Measurements from ENCODE around the gene NAMPT. TPM values are rescaled to one million over a fixed set of nuclear protein-coding genes. Genes with fewer than 3 reads are reported as not detected.
A peak's percentile ranks its signal among the peaks of the same experiment; 100 is the strongest.
"Not testable (repeated sequence)": the region's sequence is repeated elsewhere in the genome, so short reads cannot be mapped to it uniquely, and the experiment has no call there.

The NAMPT gene
- 19.5 TPM for polyA plus RNA-seq (ENCODE audit: insufficient read length)

DNA sequence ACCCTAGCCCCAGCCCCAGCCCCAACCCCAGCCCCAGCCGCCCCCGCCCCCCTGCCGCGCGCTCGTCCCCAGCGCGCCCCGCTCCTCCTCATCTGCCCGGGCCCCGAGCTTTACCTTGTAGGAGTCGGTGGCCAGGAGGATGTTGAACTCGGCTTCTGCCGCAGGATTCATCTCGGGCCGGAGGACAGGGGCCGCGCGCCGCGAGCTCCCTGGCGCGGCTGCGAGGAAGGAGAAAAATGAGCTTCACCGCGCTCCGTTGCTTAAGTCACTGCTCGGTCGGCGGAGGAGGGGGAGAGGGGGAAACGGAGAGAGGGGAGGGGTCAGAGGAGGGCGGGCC lies at the start of gene NAMPT:
Gene NAMPT, minus strand, starts transcription at position 270 of the 337 bp plus-strand sequence. Its CDS starts 99 bp downstream, at position 171.
- peak; percentile 84 for DNase-seq (ENCODE audit: low read depth)

DNA sequence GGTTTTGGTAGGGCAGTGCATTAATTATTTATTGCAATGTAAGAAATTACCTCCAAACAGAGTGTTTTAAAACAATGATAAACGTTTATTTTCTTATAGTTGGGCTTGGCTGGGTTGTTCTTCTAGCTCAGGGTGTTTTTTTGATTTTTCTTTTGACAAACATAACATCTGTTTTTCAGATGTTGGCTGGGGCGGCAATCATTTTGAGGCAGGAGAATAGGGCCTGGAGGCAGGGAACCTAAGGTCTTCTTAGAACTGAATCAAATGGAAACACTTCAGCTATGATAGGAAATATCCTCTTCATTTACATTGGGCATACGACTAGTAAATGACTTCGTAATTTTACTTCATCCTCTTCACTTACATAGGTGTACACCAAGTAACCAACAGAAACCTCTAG lies 47.4 kb upstream of the NAMPT start:
- DNase-seq (ENCODE audit: low read depth): no peak

DNA sequence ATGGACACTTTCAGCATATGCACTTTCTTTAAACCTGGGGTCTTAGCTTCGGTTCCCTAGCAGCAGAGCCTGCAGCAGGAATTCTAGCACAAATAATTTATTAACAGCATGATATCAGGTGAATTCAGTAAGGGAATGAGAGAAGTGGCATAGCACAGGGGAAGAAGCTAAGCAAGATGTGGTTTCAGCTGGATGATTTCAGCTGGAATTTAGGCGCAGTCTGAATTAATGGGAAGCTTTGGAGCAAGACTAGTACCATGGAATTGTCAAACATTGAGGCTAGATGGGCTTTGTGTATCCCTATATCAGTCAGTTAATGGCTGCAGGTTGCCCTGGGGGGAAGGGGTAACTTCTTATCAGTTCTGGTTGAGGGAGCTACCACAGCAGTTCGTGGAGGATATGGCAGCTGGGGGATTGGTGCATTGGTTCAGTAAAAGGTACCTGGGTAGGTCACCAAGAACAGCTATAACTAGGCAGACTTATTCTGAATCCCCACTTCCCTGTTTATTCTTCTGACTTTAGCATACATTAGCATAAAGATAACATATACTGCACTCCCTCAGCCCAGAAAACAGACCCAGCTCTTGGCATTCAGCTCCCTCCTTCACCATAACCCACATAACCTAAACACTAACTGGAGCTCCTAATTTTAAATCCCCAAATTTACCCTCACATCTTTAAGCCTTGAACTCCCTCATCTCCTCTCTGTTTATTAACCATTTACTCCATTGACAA lies 46.8 kb upstream of the NAMPT start:
- no peak for DNase-seq (ENCODE audit: low read depth)

DNA sequence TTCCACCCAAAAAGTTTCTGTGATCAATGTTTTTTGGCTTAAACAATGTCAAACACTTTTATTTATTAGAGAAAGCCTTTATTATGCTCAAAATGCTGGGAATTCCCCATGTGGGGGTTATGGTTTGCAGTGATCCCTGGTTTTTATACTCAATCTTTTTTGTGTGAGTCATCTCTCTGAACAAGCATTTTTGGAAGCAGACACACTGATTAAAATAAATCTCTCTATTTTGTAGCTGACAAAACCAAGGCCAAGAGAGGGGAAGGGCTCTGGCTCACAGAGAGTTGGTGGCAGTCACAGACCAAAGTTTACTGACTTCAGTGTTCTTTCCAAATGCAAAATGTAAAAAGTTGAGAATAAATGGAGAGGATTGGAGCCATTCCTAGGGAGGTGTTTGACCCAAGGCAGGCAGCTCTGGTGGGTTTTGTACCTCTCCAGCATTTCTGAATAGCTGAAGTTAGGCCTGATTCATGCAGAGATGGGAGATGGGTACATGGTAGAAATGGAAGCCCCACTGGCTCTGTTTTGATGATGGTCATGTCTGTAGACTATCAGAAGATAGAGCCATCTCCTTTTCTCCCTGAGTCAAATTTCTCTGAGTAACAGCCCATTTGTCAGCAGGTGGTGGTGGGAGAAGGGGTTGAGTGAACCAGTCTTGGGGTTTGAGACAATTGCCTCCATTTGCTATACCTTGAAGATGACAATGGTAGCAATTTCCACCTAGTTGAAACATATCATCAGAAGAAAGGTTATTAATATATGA lies 45.4 kb upstream of the NAMPT start:
- no peak for DNase-seq (ENCODE audit: low read depth)

DNA sequence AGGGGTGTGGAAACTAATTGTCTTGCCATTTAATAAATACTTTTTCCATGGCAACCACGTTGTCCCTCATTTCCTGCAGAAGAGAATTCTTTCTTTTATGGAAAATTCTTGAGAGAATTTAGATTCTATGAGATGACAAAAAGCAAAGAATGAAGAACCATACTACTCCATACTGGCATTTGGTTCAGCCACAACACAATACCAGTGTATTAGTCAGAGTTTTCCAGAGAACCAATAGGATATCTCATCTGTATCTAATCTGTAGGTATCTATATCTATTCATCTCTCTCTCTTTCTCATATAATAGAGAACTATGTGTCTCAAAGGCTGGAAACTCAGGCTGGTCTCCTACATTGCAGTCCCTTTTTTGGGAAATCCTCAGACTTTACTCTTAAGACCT lies 44.6 kb upstream of the NAMPT start:
- no peak for DNase-seq (ENCODE audit: low read depth)

DNA sequence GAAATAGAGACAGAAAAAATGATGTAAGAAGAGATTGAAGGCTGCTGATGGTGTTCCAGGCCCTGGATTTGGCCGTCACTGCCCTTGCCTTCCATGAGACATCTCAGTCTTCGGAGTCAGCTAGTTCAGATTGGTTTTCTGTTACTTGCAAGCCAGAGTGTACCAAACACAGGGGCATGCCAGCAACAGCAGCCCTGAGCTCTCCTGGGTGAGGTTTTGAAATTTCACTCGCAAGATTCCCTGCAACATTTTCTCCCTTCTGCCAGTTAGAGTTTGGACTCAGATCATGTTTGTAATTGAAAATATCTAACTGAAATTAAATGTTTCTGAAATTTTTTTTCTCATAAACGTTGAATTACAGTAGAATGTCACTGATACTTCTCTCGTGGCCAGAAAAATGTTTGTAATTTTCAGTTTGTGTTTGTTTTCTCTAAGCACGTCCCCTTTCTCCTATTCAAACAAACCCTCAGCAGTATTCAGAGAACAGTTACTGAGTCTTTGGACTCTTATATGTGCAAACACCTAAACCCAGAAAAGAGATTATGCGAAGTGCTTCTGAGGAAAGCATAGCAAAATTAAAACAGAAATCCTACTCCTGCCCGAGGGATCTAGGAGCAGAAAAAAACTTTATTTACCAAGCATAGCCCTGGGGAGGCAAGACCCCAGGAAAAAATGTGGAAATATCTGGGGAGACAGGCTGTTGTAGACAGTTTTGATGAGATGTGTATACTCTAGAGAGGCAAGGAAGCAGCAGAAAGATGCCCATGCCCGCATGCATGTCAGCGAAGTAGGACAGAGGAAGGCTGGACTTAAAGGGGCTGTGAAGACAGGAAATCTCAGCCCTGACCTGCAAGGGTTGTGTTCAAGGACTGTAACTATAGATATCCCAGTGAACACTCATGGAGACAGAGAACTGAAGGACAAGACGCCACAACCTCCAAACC lies 43.0 kb upstream of the NAMPT start:
- no peak for DNase-seq (ENCODE audit: low read depth)

DNA sequence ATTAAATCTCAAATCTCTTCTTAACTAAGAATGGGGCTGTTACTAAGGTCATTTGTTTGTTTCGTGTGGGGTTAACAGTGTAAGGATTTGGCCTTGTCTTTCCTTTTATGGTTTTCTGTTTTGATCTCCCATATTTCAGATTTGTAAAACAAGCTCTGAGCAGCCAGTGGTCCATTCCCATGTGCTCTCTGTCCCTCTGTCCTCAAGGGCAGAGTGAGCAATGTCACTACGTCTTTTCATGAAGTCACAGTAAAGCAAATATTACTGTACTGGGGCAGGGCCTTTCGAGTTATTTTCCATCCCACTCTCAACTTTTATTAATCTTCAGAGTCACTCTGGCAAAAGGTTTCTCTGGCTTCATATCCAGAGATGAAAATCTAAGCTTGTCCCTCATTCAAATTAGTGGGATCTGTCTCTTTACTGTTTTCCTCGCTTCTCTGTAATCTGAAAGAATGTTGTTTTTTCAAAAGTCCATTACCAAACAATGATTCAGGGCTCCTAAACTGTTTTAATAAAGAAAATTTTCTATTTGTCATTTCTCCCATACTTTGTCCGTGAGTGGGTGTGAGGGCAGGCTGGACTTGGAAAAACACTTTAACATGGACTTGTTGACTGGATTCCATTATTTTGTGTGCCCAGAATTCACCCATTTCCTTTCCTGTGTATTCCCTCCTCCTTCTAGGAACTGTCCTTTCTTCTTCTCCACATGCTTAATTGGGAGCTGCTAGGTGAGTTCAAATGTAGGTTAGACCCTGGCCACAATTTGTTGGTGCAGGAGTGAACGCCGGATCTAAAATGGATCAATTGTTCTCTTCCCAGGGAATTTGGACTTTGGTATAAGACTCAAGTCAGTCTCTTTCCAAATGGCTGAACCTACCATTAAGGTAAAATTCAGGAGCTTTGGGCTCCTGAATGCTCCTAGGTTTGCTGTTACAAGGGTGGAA lies 42.1 kb upstream of the NAMPT start:
- no peak for DNase-seq (ENCODE audit: low read depth)

DNA sequence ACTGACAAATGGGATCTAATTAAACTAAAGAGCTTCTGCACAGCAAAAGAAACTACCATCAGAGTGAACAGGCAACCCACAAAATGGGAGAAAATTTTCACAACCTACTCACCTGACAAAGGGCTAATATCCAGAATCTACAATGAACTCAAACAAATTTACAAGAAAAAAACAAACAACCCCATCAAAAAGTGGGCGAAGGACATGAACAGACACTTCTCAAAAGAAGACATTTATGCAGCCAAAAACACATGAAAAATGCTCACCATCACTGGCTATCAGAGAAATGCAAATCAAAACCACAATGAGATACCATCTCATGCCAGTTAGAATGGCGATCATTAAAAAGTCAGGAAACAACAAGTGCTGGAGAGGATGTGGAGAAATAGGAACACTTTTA lies 39.7 kb upstream of the NAMPT start:
- DNase-seq (ENCODE audit: low read depth): not testable (repeated sequence)

DNA sequence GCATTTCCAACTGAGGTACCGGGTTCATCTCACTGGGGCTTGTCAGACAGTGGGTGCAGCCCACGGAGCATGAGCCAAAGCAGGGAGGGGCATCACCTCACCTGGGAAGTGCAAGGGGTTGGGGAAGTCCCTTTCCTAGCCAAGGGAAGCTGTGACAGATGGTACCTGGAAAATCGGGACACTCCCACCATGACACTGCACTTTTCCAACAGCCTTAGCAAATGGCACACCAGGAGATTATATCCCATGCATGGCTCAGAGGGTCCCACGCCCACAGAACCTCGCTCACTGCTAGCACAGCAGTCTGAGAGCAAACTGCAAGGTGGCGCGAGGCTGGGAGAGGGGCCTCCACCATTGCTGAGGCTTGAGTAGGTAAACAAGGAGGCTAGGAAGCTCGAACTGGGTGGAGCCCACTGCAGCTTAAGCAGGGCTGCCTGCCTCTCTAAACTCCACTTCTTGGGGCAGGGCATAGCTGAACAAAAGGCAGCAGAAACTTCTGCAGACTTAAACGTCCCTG lies 35.5 kb upstream of the NAMPT start:
- DNase-seq (ENCODE audit: low read depth): not testable (repeated sequence)

DNA sequence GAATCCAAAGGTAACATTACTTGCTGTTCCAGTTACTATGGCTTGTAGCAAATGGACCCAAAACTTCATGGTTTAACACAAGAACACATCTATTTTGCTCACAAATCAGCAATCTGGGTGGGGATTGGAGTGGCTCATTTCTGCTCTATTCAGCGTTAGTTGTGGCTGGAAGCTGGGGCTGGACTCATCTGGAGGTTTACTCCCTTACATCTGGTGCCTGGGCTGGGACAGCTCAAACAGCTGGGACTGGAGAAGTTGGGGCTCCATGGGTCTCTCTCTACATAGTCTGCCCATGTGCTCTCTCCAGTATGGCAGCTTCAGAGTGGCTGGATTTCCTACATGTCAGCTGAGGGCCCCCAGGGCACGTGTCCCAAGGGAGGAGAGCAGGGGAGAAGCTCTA lies 33.7 kb upstream of the NAMPT start:
- DNase-seq (ENCODE audit: low read depth): no peak

DNA sequence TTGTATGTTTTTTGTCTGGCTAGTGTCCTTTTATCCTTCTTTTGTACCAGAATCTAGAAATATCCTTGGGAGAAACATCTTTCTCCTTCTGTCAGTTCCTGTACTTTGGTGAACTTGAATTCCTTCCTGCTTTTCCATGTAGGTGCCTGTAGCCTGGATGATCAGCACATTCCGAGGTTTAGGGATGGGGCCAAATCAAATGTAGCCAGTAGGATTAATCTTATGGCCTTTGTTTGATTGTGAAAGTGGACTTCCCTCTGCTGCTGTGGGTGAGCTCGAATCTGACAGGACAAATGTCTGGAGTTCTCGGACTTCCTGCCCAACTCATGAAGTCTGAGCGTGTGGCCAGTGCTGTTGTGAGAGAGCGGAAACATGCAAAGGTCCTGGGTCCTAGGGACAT lies 33.2 kb upstream of the NAMPT start:
- no peak for DNase-seq (ENCODE audit: low read depth)

DNA sequence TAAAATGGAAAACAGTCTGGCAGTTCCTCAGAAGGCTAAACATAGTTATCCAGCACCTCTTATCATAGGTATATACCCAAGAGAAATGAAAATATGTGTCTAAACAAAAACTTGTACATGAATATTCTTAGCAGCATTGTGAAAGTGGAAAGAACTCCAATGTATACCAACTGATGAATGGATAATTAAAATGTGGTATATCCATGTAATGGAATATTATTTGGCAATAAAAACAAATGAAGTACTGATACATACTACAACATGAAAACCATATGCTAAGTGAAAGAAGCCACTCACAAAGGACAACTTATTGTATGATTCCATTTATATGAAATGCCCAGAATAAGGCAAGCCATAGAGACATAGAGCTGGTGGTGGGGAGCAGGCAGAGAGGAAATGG lies 32.2 kb upstream of the NAMPT start:
- DNase-seq (ENCODE audit: low read depth): no peak

DNA sequence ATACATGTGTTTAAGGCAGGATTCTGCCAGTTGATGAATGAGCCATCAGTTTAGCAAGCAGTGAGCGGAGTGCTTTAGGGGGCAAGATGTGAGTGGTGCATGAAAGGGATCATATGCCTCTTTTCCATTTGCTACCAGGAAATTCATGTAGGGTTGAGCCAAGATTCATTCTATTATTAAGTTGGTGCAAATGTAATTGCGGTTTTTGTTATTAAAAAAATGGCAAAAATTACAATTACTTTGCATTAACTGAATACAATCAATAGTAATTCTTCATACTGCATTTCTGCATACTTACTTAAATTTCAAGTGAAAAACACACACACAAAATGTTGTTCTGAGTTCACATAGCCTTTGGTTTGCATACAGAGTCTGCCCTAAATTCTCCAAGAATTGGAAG lies 30.1 kb upstream of the NAMPT start:
- no peak for DNase-seq (ENCODE audit: low read depth)

DNA sequence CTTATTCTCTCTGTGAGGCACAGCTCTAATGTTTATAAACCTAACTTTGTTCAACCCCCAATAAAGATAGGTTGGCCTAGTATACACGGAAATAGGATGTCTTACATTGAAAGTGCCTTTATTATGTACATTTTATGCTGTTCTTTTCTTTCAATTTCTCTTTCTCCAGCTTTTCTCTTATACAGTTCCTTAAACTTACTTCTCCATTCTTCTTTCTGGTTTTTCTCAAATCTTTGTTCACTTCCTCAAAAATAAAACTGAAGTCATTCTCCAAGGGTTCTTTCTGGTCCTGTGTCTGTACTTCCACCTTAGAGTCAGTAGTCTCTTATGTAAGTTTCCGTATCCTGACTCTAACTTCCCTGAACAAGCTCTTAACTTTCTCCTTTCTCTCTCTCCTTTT lies 29.2 kb upstream of the NAMPT start:
- no peak for DNase-seq (ENCODE audit: low read depth)

DNA sequence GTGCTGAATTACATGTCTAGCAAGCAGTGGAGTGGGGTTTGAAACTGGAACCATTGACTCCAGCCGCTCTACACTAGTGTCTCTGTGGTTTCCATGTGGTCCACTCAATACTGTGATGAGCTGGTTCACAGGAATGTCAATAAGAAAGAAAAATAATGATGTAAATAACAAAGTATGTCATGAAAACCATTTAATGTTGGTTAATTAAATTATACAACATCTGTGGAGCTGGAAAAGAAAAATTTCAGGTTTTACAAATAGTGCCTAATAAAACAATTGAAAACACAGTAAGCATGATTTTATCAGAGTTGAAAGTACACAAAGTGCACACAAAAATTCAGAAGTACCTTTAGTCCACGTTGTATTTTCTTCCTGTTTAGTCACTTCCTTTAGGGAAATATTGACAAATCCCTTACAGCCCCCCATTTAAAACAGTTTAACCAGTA lies 28.7 kb upstream of the NAMPT start:
- DNase-seq (ENCODE audit: low read depth): no peak

DNA sequence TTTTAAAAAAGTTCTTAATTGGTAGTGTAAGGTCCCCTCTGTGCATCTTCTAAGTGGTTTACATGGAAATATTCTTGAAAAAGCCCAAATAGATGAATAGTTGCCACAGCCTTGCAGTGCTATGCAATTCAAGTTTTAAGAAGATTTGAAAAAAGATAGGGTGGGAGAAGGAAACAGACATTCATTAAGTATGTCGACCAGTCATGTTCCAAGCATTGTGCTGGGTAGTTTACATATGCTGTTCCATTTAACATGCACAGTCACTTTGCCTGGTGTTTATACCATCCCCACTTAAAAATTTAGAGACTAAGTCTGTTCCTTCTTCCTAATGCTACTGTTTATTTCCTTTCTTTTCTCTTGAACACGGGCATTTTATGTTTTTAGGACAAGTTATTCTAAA lies 28.1 kb upstream of the NAMPT start:
- no peak for DNase-seq (ENCODE audit: low read depth)

DNA sequence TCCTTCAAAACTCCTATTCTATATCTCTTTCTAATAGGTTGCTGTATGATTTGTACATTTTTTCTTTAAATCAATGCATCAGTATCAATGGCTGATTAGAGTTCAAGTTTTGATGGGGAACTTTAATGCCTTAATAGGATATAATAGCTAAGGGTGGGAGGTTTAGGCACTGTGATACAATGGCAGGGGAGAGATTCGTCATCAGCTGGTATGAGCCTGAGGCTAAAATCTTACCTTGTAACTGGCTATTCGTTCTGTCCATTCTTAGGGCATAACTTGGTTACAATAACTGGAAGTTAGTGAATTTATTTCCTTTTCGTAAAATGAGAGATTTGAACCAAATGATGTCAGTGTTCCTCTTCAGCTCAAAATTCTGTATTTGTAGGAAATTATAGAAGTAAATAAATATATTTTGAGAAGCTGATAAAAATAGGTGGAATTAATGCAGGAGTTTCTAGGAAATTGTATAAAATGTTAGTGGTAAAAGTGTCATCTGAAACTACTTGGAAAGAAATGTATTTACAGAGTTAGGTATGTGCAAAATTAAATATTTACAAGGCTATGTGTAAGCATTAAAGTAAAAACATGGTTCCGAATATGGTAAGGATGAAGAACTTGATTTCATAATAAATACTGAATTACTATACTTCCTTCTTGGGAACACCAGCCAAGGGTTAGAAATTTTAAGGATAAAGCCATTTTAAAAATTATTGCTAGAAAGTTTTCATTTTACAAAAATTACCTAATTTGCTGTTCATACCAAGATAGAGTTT lies 27.5 kb upstream of the NAMPT start:
- no peak for DNase-seq (ENCODE audit: low read depth)

DNA sequence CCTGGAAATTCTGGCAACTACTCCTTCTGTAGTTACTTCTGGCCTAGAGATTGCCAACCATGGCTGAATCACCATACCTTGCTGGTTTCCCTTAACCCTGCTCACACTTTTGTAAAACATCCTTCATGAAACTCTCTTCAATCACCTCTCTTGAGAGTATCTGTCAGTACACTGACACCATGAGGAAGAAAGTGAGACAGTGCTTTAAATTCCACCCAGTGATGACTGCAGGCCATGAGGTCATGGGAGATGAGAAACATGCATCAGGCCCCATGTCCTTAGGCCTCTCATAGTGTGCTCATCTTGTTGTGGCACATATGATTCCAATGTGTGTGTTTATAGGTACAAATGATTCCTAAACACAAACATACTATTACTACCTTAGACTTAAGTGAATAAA lies 24.6 kb upstream of the NAMPT start:
- no peak for DNase-seq (ENCODE audit: low read depth)

DNA sequence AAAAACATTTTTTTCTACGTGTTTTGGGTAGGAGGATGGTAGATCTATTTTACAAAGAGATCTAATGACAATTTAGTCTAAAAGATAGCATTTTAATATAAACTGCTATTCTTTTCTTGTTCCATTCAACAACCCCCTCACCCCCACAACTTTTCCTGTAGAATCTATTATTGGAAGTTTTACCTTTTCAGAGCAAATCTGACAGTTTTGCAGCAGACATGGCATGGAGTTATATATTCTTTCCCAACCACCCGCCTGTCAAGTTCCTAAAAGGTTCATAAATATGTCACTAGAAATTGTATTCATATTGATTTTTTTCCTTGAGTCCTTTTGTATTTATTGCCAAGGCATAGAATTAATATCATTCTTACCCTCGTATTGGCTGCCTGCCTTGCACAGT lies 21.5 kb upstream of the NAMPT start:
- DNase-seq (ENCODE audit: low read depth): no peak

DNA sequence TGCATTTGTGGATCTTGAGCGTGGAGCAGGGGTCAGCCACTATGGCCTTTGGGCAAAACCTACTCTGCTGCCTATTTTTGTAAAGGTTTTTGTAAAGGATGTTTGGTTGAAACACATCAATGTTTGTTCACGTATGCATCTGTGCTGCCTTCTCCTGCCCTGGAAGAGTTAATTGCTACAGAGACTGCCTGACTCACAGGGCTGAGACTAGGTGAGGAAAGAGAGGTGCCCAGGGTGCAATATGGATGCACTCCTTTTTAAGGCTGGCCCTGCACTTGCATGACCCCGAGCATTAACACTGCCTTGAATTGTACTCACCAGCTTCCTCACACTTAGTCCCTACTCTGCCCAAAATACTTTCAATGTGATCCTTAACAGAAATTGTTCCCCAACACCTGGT lies 20.9 kb upstream of the NAMPT start:
- DNase-seq (ENCODE audit: low read depth): no peak
